Cerebellar nuclear complex (tissue), 1 donor: ENCODE results near the gene CFAP77.

Experiments used
- DNase-seq, 2 experiments: peaks; one replicate each; lab custom pipeline; 2025; lab: John Stamatoyannopoulos, UW

CFAP77 gene

GRCh38 chr9:132517815-132518550, 108.0 kb downstream of the CFAP77 start:
- no peak for DNase-seq

DNA sequence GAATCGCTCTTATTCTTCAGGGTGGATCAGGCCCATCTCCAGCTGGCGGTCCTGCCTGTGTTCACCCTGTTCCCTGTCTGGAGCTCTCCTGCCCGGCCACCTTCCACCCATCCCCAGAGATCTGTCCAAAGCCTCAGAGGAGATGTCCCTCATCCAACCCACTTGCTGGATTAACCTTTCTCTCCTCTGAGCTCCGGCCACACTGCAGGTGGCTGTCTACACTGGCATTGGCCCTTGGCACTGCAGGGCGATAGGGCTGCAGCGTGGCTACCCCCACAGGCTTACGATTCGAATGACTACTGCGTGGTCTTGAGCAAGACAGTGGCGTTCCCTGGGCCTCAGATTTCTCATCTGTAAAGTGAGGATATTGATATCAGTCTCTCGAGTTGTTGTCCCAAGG, 108.6 kb downstream of the CFAP77 start:
- no peak for DNase-seq

DNA sequence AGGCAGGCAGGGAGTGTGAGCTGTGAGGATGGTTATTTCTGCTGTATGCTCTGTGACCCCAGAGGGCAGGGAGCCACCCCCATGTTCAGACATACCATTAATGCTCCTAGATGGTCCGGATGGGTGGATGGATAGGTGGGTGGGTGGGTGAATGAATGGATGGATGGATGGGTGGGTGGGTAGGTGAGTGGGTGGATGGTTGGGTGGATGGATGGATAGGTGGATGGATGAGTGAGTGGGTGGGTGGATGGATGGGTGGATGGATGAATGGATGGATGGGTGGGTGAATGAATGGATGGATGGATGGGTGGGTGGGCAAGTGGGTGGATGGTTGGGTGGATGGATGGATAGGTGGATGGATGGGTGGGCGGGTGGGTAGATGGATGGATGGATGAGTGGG, 109.0 kb downstream of the CFAP77 start:
- DNase-seq = no peak

DNA sequence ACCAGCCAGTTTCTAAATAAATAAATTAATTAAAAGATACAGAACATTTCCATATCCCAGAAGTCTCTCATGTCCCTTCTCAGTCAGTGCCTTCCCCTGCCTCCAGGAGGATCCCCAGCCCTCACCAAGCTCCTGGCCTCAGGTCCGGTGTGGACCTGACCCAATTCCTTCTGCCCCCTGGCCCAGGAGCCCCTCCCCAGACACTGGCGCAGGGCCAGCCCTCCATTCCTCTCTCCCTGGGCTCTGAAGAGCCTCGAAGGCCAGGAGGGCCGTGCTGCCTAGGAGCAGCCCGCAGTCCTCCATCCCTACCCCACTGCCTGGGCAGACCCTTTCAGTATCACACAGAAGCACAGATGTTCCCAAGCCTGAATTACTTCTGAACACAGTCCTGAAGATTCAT, 110.6 kb downstream of the CFAP77 start:
- DNase-seq = no peak

GRCh38 chr9:132525308-132526023, 115.5 kb downstream of the CFAP77 start:
- no peak for DNase-seq

- DNase-seq = no peak
These were observed 121.2 kb downstream of the CFAP77 start for GRCh38 chr9:132531195-132531594.

- DNase-seq = no peak
These were observed 121.9 kb downstream of the CFAP77 start for GRCh38 chr9:132531710-132532570.

- no peak for DNase-seq
These were observed 124.8 kb downstream of the CFAP77 start for GRCh38 chr9:132534832-132535231.

GRCh38 chr9:132536124-132536523, 126.1 kb downstream of the CFAP77 start:
- no peak for DNase-seq

DNA sequence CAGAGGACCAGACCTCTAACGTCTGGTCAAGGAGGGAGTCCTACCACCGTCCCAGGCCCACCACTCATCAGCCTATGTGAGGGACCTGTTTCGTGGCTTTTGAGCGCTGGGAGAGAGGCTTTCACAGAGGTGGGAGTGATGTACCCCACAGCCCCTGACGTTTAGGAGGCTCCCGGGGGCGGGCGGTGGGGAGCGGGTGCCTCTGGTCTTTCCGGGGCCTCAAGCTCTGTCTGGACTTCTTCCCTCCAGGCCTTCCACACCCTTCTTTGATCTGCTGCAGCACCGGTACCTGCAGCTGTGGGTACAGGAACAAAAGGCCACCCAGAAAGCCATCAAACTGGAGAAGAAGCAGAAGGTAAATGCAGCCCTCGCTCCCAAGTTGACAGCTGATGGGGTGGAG, 127.3 kb downstream of the CFAP77 start:
- no peak for DNase-seq

DNA sequence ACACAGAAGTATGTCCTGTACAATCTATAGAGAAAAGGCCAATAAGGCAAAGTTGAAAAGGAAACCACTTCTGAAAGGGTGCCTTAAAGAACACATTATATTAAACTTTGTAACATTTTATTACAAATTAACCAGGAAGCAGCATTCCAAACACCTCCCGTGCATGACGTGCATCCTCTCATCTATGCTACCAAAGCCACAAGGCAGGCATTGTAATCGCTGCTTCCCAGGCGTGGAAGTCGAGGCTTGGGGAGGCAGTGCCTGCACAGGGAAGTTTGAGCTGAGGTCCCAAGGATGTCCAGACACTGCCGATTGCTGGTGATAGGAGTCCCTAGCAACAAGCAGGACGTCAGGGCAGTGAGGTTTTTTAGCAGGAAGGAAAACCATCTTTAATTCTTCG, 128.1 kb downstream of the CFAP77 start:
- DNase-seq = no peak

- DNase-seq = no peak
These were observed 129.1 kb downstream of the CFAP77 start for GRCh38 chr9:132539096-132539495.

GRCh38 chr9:132541051-132541450, 131.0 kb downstream of the CFAP77 start:
- no peak for DNase-seq

DNA sequence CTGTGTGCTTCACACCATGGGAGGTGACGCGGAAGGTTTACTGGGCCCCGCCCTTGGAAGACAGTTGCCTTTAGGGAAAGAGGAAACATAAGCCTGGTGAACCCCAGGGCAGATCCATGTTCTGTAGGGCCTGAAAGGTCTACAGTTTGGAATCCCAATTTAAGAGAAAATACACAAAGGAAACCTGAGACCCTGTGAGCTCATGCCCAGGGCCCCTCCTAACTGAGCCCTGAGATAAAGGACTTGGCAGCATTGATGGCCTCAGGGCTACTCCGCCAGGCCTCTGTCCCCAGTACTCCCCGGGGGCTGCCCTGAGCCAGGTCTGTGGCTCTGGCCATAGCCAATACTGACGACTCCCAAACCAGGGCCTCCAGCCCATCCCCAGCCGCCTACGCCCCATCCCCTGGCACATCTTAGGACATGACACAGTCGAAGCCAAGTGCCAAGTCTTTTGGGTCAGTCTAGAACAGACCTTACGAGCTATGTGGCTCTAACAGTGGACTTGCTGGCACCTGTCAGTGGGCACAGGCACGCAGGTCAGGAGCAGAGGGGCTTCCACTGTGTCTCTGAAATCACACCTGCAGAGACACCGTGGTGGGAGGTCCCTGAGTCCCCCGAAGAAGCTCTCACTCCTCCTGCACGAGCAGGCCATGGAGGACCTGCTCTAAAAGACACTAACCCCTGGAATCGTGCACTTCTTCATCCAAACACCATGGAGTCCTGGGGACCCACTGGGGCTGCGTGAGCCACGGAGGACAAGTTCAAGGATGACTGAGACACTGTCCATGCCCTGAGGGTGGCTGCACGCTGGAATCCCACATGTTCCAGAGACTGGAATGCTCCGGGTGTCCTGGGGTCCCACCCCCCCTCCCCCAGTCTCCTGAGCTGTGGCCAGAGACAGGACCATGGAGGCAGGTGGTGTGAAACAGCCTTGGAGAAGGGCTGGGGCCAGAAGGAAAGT, 132.1 kb downstream of the CFAP77 start:
- DNase-seq = no peak

- no peak for DNase-seq
These were observed 133.2 kb downstream of the CFAP77 start for GRCh38 chr9:132543251-132543650.

DNA sequence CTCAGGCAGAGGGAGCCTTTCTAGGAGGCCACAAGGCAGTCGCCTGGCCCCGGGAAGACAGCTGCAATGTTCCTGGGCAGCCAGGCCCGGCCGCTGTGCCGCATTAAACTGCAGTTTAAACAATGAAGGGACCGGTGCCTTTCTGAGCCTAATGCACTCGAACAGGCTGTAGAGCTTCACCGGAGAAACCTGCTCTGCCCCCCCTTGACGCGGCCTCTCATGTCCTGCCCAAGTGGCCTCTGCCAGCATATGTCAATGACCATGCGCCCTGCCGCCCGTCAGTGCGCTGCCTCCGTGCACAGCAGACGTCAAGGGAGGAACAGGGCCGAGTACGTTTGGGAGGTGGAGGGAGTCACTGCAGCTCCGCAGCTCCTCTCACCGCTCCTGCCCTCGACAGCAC, 133.9 kb downstream of the CFAP77 start:
- no peak for DNase-seq

GRCh38 chr9:132545578-132545977, 135.6 kb downstream of the CFAP77 start:
- no peak for DNase-seq

GRCh38 chr9:132546148-132547051, 136.4 kb downstream of the CFAP77 start:
- DNase-seq = no peak

- DNase-seq = no peak
These were observed 137.0 kb downstream of the CFAP77 start for GRCh38 chr9:132547052-132547431.

GRCh38 chr9:132547436-132547835, 137.4 kb downstream of the CFAP77 start:
- no peak for DNase-seq
